Stimulated activated CD4-positive, alpha-beta T cell treated with anti-CD3 and anti-CD28 coated beads, Interleukin-2, amount 100 ng/mL, for 48 hours (primary cell): ENCODE data around the gene EOGT.

Experiments used
- DNase-seq, 2 donors: peaks; one replicate each; pipeline ENCODE4 v3.0.0-alpha.2; 2020

Gene EOGT

DNA sequence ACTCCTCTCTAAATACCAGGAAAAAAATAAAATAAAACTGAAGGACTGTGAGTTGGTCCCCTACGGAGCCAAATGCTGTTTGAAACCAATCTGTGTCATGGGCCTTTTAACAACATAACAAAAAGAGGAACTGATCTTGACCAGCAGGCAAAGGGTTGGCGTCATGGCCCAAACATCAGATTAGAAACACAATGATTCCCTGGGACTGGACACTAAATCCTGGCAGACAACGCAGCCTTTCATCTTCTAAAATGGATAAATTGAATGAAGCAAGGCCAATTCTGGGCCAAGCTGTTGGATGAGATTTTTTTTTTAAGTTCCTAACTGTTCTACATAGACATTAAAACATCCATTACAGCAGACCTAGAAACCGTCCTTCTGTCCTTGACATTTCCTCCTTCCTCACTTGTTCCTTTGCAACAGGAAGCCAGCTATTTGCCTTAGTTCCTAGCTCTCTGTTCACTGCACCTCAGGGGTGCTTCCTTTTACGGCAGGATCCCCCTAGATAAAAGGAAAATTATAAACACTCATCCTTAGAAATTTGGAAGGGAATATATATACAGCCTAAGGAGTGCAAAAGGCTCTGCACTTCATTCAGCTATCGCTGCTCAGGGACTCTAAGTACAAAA, 59.6 kb downstream of the EOGT start:
- no peak for DNase-seq

DNA sequence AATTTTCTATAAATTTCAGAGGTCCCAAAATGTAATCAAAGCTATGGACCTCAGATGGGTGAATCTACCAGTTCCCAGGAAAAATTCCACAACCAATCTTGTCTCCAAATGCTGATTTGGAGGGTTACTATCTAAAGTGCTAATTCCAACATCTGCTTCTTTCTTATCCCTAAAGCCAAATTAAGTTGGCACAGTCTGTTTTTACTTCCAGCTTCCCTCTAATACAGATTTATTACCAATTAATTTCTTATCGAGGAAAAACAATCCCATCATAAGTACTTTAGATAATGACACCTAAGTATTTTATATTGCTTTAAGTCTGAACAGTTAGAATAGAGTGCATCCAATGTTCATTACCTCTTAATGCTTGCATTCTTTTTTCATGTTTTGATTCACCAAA, 68.3 kb downstream of the EOGT start:
- DNase-seq, result no peak

GRCh38 chr3:68943753-68944500, 69.6 kb downstream of the EOGT start:
- no peak for DNase-seq

DNA sequence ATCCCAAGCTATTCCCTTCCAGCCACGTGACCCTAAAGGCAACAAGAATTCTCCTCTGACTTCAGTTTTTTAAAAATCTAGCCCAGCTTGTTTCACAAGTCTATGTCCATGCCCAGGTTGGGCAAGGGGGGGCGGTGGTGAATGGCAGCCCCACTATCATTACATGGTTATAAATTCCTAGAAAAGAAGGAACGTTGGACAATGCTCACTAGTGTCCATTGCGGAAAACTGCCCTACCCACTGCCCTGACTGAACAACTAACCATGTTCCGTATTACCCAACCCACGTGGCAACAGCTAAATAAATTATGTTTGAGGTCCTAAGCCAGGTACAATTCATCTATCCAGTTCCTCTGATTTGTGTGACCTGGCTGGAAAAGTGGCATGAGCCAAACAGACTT, 72.4 kb downstream of the EOGT start:
- no peak for DNase-seq

- DNase-seq, result no peak
Observed at GRCh38 chr3:68936856-68937255, 76.6 kb downstream of the EOGT start.

GRCh38 chr3:68935778-68936177, 77.7 kb downstream of the EOGT start:
- no peak for DNase-seq

GRCh38 chr3:68931406-68932149, 81.9 kb downstream of the EOGT start:
- no peak for DNase-seq
